ENCODE results near the gene TM2D1. TPM values are rescaled to one million over a fixed set of nuclear protein-coding genes. Genes with fewer than 3 reads are reported as not detected.

Gene TM2D1
- total and polyA plus RNA-seq, 10 of the 15 experiments (the other 5 are each of a cell fraction or from before 2014, with no cell fraction given) = 21.0 to 46.6 (median 36.7) TPM

- Histone ChIP-seq H3K9ac (ENCODE audit: control insufficient read depth, insufficient read depth, low read length) (no peak overlapping the region), H3K36me3 (ENCODE audit: control insufficient read depth in 2 of 2, insufficient read depth in 2 of 2, low read length in 1 of 2) (no peaks in the 10 kb centered on the region), H3K4me2 (ENCODE audit: control insufficient read depth, insufficient read depth) (no peak overlapping the region), H3K4me1 (ENCODE audit: control insufficient read depth, insufficient read depth, low read length) (0 out of 2 replicates have a peak, but pooled peaks cover 4% of the 10 kb centered on the region), H3K27me3 (replicated peaks in 1 of 2; ENCODE audit: control insufficient read depth in 2 of 2, insufficient read depth in 2 of 2, low read length in 1 of 2) (no peaks in the 10 kb centered on the region; a peak in 1 of 4 replicates), H3K4me3 (no peak overlapping the region), H2AFZ (ENCODE audit: control insufficient read depth, low read depth, low read length) (no peak overlapping the region), H4K20me1 (ENCODE audit: control insufficient read depth, insufficient read depth) (no peaks in the 10 kb centered on the region), H3K79me2 (ENCODE audit: control insufficient read depth, insufficient read depth, low read length) (no peaks in the 10 kb centered on the region), H3K27ac (ENCODE audit: control insufficient read depth, insufficient read depth) (no peak overlapping the region), H3K9me3 (replicated peaks; ENCODE audit: control insufficient read depth, insufficient read depth, low read length) (no peaks in the 10 kb centered on the region)
- ChIA-PET RAD21 (ENCODE audit: unreplicated experiment) (no interaction called here), CTCF (interaction anchor here (1.4 kb wide), 1 partner anchor 20 kb away, joined by 3 read pairs; no protein-coding TSS in a partner anchor), SMC1A (ENCODE audit: uncharacterized antibody, unreplicated experiment) (interaction anchor here (1.0 kb wide), 1 partner anchor 214 kb away, joined by 3 read pairs; no protein-coding TSS in a partner anchor), POLR2A (interaction anchor here (0.6 kb wide), 1 partner anchor 78 kb away, joined by 3 read pairs; no protein-coding TSS in a partner anchor)
- DNase-seq (ENCODE audit: low read depth, low spot score) (no peak), ATAC-seq (no peak), FAIRE-seq (no peak)
- BruUV-seq (replicated peaks) = no TSS peak
- in situ Hi-C loops (cut with MboI) (no loop called here), intact Hi-C loops (cut with micrococcal nuclease; ENCODE audit: unreplicated experiment) (loop anchor here (10.0 kb wide), 1 partner anchor 670 kb away; no protein-coding TSS in a partner anchor)
- WGBS (ENCODE audit: insufficient coverage, insufficient replicate concordance, low lambda C conversion rate, missing lambda C conversion rate) = 40% methylated on average over 4 of the region's 4 CpGs
- TF ChIP-seq, protein P1, sequence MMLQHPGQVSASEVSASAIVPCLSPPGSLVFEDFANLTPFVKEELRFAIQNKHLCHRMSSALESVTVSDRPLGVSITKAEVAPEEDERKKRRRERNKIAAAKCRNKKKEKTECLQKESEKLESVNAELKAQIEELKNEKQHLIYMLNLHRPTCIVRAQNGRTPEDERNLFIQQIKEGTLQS (IDR thresholded peaks at IDR 0.05; ENCODE audit: borderline replicate concordance, extremely low read depth, low read depth, low read length) = no peak
- TF ChIP-seq GATAD2B (conservative IDR thresholded peaks at IDR 0.05; ENCODE audit: low read depth) (no peak), TARDBP (IDR thresholded peaks at IDR 0.05; ENCODE audit: borderline replicate concordance) (no peak), CREM (IDR thresholded peaks at IDR 0.05; ENCODE audit: low read depth) (no peak), NFIC (IDR thresholded peaks at IDR 0.05; ENCODE audit: low read depth, low read length) (no peak), GABPA (IDR thresholded peaks at IDR 0.05; ENCODE audit: low read depth) (no peak), ZNF207 (IDR thresholded peaks at IDR 0.05; ENCODE audit: borderline replicate concordance) (no peak), IRF5 (IDR thresholded peaks at IDR 0.05; ENCODE audit: borderline replicate concordance) (no peak)
- TF ChIP-seq, protein P2, sequence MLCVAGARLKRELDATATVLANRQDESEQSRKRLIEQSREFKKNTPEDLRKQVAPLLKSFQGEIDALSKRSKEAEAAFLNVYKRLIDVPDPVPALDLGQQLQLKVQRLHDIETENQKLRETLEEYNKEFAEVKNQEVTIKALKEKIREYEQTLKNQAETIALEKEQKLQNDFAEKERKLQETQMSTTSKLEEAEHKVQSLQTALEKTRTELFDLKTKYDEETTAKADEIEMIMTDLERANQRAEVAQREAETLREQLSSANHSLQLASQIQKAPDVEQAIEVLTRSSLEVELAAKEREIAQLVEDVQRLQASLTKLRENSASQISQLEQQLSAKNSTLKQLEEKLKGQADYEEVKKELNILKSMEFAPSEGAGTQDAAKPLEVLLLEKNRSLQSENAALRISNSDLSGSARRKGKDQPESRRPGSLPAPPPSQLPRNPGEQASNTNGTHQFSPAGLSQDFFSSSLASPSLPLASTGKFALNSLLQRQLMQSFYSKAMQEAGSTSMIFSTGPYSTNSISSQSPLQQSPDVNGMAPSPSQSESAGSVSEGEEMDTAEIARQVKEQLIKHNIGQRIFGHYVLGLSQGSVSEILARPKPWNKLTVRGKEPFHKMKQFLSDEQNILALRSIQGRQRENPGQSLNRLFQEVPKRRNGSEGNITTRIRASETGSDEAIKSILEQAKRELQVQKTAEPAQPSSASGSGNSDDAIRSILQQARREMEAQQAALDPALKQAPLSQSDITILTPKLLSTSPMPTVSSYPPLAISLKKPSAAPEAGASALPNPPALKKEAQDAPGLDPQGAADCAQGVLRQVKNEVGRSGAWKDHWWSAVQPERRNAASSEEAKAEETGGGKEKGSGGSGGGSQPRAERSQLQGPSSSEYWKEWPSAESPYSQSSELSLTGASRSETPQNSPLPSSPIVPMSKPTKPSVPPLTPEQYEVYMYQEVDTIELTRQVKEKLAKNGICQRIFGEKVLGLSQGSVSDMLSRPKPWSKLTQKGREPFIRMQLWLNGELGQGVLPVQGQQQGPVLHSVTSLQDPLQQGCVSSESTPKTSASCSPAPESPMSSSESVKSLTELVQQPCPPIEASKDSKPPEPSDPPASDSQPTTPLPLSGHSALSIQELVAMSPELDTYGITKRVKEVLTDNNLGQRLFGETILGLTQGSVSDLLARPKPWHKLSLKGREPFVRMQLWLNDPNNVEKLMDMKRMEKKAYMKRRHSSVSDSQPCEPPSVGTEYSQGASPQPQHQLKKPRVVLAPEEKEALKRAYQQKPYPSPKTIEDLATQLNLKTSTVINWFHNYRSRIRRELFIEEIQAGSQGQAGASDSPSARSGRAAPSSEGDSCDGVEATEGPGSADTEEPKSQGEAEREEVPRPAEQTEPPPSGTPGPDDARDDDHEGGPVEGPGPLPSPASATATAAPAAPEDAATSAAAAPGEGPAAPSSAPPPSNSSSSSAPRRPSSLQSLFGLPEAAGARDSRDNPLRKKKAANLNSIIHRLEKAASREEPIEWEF (IDR thresholded peaks at IDR 0.05; ENCODE audit: insufficient replicate concordance, low read depth, low read length) = no peak
- TF ChIP-seq, protein P3, sequence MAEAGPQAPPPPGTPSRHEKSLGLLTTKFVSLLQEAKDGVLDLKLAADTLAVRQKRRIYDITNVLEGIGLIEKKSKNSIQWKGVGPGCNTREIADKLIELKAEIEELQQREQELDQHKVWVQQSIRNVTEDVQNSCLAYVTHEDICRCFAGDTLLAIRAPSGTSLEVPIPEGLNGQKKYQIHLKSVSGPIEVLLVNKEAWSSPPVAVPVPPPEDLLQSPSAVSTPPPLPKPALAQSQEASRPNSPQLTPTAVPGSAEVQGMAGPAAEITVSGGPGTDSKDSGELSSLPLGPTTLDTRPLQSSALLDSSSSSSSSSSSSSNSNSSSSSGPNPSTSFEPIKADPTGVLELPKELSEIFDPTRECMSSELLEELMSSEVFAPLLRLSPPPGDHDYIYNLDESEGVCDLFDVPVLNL (IDR thresholded peaks at IDR 0.05; ENCODE audit: low read depth, low read length) = no peak
Measured at GRCh38 chr1:61644303-61644702, 80.6 kb downstream of the TM2D1 start.

Data from GM12878 (cell line).